Chondrocyte (in vitro differentiated cells): ENCODE measurements around the gene TRIL. TPM values are rescaled to one million over a fixed set of nuclear protein-coding genes. Genes with fewer than 3 reads are reported as not detected.

Experiments used
- DNase-seq: peaks from one replicate; pipeline ENCODE4 v3.0.0; 2021; ENCODE audit warnings: mixed read lengths, low spot score
- H3K27ac Mint-ChIP-seq: one replicate; pipeline ENCODE4 v1.8.0; 2021; ENCODE audit warnings: mild to moderate bottlenecking, moderate library complexity, mixed read lengths; ENCODE audit not compliant: unreplicated experiment
- H3K27me3 Mint-ChIP-seq: 2 replicates; pipeline ENCODE4 v1.8.0; 2021; ENCODE audit warnings: low read depth, mixed read lengths
- H3K36me3 Mint-ChIP-seq: 2 replicates; pipeline ENCODE4 v1.8.0; 2021; ENCODE audit warnings: low read depth, mixed read lengths
- H3K4me1 Mint-ChIP-seq: 2 replicates; pipeline ENCODE4 v1.8.0; 2021; ENCODE audit warnings: low read depth, mild to moderate bottlenecking, mixed read lengths
- H3K4me3 Mint-ChIP-seq: one replicate; pipeline ENCODE4 v1.8.0; 2021; ENCODE audit warnings: mild to moderate bottlenecking, moderate library complexity, mixed read lengths; ENCODE audit not compliant: unreplicated experiment
- H3K9me3 Mint-ChIP-seq: 2 replicates; pipeline ENCODE4 v1.8.0; 2021; ENCODE audit warnings: low read depth, mixed read lengths
- total RNA-seq: library from RNA; stranded (reverse); gene quantifications from 3 replicates; pipeline ENCODE4 v1.2.1, GENCODE V29; 2021
- TF ChIP-seq, protein P1 (sequence below): fragments of 200-600 bp; sonication (generic); IDR thresholded peaks from 2 replicates; pipeline ENCODE4 v1.5.0; 2021; ENCODE audit warnings: antibody characterized with exemption, mild to moderate bottlenecking, moderate library complexity

Gene TRIL
- total RNA-seq, 1 donor from 2014 or later: 0.92 TPM

DNA sequence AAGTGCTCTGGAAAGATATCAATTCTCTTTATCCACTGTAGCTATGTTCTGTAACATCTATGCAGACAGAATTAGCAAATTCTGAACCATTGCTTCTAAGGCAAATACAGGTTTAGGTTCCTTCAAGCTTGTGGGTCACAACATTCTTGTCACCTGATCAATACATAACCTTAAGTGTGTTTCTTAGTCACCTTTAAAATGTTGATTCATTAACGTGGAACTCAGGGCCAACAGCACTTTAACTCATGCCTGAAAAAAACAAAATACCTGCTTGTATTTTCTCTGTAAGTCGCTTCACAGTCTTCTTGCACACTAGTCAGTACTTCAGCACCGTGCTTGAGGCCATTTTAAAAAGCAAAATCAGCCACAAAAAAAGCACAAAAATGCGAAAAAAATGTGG is 35.2 kb upstream of the TRIL start:
- Mint-ChIP-seq H3K36me3 (no peaks in the 10 kb centered on the region), H3K27ac (no peak overlapping the region), H3K27me3 (no peaks in the 10 kb centered on the region), H3K9me3 (peaks cover 6% of the 10 kb centered on the region), H3K4me3 (no peak overlapping the region), H3K4me1 (peaks cover 23% of the 10 kb centered on the region)
- TF ChIP-seq, protein P1, sequence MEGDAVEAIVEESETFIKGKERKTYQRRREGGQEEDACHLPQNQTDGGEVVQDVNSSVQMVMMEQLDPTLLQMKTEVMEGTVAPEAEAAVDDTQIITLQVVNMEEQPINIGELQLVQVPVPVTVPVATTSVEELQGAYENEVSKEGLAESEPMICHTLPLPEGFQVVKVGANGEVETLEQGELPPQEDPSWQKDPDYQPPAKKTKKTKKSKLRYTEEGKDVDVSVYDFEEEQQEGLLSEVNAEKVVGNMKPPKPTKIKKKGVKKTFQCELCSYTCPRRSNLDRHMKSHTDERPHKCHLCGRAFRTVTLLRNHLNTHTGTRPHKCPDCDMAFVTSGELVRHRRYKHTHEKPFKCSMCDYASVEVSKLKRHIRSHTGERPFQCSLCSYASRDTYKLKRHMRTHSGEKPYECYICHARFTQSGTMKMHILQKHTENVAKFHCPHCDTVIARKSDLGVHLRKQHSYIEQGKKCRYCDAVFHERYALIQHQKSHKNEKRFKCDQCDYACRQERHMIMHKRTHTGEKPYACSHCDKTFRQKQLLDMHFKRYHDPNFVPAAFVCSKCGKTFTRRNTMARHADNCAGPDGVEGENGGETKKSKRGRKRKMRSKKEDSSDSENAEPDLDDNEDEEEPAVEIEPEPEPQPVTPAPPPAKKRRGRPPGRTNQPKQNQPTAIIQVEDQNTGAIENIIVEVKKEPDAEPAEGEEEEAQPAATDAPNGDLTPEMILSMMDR: no peak
- no peak for DNase-seq

DNA sequence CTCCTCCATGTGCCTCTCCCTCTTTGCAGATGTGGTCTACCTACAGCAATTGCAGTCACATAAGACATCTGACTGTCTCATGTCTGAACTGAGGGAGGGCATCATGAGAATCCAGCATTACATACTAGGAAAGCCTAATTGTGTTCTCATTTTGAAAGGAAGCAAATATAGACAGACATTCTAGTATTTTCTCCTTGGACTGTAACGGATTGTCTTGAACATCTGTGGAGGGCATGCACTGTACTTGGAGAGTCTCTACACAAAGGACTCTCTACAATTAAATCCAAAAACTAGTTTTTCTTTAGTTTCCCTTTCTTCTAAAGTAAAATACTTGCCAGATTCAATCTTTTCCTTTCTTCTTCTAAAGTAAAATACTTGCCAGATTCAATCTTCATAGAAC is 34.7 kb upstream of the TRIL start:
- Mint-ChIP-seq H3K4me3 (no peak overlapping the region), H3K27ac (no peak overlapping the region), H3K9me3 (peaks cover 7% of the 10 kb centered on the region), H3K27me3 (no peaks in the 10 kb centered on the region), H3K4me1 (peaks cover 27% of the 10 kb centered on the region), H3K36me3 (no peaks in the 10 kb centered on the region)
- no peak for DNase-seq
- TF ChIP-seq, protein P1: no peak

DNA sequence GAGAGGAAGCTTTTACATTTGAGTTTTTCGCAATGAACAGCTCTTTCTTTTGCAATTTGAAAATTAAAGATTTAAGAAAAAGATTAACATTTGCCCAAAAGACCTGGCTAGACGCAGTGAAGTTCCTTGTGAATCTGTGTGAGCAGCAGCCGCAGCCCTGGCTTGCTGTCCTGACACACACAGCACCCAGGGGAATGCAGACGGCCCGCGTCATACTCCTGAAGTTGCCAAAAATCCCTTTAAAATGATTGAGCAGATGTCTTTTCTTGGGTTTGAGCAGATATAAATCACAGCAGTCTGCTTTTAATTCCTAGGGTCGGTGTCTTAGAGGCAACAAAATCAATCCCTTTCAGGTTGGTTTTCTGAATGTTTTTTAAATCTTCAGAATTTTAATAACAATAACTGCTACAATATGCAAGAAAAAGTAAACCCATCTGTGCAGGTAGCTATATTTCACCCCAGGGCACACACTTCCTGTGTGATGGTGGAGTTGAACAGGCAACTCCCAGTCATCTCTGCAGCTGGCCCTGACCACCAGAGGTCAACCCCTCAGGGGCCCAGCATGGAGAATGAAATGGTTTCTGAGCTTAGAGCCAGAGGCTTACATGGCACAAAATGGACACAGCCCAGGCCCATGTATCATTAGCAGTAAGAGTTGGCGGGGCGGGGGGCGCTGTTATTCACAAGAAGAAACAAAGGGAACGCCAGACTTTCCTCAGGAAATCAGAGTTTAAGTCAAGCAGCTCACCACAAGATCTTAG is 32.2 kb upstream of the TRIL start:
- peak overlapping the region; percentile 75 for H3K27ac Mint-ChIP-seq
- peaks cover 43% of the 10 kb centered on the region for H3K4me1 Mint-ChIP-seq
- DNase-seq: no peak
- H3K9me3 Mint-ChIP-seq: peaks cover 7% of the 10 kb centered on the region
- TF ChIP-seq, protein P1: no peak
- H3K27me3 Mint-ChIP-seq: no peaks in the 10 kb centered on the region
- H3K4me3 Mint-ChIP-seq: no peak overlapping the region
- H3K36me3 Mint-ChIP-seq: no peaks in the 10 kb centered on the region

DNA sequence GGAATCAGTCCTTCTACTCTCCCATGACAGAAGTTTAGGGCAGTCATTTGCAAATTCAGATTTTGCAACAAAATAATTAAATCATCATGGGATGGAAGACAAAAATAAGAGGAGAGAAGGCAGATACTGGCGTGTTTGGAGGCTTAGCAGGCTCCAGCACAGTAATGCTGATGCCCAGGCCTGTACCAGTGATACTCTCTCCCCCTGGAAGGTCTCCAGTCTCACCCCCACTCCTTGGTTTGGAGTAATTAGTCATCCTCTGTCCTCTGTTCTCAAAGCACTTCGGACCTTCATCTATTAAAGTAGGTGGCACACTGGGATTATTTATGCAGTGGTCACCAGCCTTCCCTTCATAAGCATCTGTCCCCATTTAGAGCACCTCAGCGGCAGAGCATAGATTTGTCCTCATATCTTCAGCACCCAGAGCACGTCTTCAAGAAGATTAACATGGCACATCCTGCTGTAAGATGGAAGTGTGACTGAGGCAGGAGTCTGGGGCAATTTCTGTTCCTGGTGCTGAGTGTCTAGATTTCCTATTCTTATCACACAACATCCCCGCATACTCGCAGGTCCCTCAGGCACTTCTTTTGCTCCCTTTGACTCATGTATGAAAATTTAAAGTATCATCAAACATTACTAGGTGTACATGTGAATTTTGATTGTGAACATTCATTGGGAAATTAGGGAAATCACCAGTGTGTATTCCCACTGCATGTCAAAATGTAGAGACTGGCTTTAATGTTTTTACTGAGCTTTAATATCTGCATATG is 31.3 kb upstream of the TRIL start:
- H3K4me3 Mint-ChIP-seq: no peak overlapping the region

DNA sequence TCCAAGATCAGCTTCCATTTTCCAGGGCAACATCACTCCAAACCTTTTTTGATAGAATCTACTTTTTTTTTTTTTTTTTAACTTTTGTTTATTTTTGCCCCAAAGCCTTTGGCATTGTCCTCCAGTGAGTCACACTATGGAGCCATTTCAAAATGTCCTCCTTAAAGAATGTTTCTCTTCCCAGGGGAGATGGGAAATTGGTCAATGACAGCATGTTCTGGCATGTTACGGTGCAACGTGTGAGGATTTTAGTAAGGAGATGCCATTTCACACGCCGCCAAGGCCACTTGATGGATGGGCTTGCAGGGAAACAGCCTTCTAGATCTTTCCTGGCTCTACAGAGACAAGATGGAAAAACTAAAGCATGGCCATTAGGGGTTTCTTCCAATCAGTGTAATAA is 30.7 kb upstream of the TRIL start:
- TF ChIP-seq, protein P1: no peak
- H3K9me3 Mint-ChIP-seq: peaks cover 7% of the 10 kb centered on the region
- H3K36me3 Mint-ChIP-seq: no peaks in the 10 kb centered on the region
- H3K27me3 Mint-ChIP-seq: no peaks in the 10 kb centered on the region
- no peak overlapping the region for H3K4me3 Mint-ChIP-seq
- no peak for DNase-seq
- H3K4me1 Mint-ChIP-seq: peaks cover 56% of the 10 kb centered on the region
- H3K27ac Mint-ChIP-seq: peak overlapping the region; percentile 83

More for the DNA sequence above, 31.3 kb upstream of the TRIL start:
- peaks cover 7% of the 10 kb centered on the region for H3K9me3 Mint-ChIP-seq
- peak overlapping the region; percentile 83 for H3K27ac Mint-ChIP-seq
- H3K4me1 Mint-ChIP-seq: peaks cover 52% of the 10 kb centered on the region
- no peaks in the 10 kb centered on the region for H3K27me3 Mint-ChIP-seq
- no peaks in the 10 kb centered on the region for H3K36me3 Mint-ChIP-seq
- TF ChIP-seq, protein P1: no peak
- no peak for DNase-seq
